GM18870 (cell line): ENCODE data around the gene SIVA1.

Experiments used
- ATAC-seq: cut with Tn5 transposase; IDR thresholded peaks from one replicate; pipeline ENCODE4 v1.9.1; 2021; ENCODE audit warnings: moderate library complexity; ENCODE audit not compliant: unreplicated experiment

SIVA1 gene

DNA sequence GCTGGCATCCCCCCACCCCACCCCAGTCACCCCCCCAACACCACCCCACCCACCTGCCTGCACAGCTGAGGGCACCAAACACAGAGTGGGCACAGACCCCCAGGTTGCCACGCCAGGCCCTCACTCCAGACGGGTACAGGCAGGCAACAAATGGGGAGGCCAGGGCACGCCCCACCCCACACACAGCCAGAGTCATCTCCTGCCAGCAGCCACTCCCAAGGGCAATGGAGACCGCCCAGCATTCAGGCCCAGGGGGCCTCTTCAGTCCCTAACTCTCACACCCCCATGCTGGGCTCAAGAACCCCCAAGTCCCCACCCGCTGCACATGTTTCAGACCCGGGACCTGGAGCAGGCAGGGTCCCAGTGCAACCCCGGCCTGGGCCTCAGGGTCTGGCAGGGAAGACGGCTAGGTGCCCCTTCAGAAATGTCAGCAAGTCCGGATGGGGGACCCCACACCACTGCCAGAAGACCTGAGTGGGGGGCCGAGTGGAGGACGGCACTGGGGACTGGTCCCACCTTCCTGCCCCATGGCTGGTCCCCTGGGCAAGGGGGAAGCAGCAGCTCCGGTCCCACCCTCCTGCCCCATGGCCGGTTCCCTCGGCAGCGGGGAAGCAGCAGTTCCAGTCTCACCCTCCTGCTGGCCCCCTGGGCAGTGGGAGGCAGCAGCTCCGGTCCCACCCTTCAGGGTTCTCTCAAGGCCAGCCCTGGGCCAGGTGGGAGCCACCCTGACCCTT lies 30.7 kb downstream of the SIVA1 start:
- ATAC-seq: no peak

DNA sequence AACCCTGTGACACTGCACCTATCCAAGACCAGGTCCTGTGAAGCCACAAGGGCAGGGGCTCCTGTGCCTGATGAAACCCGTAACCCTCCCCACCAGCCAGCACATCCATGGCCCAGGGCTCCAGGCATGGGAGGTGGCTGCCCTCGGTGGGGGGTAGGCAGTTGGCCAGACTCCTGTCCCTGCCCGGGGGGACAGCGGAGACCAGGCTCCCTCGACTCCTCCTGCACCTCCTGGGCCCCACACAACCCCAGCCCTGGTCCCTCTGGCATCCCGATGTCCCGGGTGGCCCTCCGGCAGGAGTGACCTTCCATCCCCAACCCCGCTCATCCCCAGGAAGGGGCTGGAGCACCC lies 31.2 kb downstream of the SIVA1 start:
- no peak for ATAC-seq

DNA sequence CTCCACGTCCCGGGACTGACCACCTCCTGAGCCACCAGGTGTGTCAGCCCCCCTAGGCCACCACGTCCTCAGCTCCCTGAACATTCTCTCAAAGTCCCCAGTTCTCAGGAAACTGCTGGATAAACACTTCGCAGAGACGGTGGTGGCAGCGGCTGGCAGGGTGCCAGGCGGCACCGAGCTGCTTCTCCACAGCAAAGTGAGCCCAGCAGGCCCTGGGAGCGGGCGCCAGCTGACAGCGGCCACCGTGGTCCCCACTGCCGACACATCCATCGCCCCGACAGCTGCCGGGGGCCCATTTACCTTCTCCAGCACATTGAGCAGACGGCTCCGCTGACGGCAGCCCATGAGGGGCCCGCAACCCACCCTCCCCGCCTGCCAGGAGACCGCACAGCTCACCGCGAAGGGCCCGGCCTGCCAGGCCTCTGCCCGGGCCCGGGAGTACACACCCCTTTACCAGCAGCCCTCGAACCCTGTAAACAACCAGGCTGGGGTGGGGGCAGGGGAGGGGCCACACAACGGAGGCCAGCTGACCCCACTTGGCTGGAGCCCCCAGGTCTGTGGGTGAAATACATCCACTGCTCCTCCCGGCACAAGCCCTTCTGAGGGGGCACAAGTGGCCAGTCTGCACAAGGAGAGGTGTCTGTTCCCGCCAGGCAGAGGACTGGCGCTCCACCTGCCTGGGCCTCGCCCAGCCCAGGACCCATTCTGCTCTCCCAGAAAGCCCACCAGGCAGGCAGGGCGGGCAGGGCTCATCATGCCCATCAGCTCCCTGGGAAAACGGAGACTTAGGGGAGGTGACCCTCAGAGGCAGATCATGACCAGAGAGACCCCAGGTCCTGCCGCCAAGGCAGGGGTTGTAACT lies 32.1 kb downstream of the SIVA1 start:
- ATAC-seq: no peak

DNA sequence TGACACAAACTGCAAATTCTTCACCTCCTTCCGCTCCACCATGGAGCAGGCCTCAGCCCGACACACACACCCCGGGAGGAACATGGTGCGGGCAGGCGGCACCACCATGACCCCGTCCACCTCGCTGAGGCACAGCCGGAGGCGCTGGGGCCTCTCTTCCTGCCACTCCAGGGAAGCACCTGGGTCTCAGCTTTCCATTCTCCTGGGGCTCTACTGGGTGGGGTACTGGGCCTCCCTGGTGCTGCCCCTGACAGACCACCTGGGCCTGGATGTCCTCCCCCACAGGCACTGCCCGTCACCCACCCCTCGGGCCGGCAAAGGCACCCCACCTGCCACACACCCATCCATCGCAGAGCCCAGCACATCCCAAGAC lies 32.7 kb downstream of the SIVA1 start:
- ATAC-seq: no peak

DNA sequence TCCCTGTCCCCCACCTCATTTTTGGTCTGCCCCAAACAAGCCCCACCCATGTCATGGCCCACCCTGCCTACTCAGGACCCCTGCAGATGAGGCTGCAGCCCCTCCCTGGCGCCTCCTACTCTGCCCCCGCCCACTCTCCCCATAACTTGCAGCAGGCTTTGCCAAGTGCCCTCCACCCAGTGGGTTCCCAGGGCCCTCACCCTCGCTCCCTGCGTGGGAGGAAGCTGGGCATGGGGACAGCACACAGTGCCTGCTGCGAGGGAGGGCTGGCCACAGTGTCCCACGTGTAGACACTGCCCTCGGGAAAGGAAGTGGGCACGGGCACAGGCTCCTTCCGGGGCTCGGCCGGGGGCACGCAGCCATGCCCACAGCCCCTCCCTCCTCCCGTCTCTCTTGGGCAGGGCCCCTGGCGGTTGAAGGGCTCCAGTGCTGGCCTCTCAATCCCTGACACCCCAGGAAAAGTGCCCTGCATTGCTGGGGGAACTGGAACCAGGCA lies 33.2 kb downstream of the SIVA1 start:
- ATAC-seq: no peak

DNA sequence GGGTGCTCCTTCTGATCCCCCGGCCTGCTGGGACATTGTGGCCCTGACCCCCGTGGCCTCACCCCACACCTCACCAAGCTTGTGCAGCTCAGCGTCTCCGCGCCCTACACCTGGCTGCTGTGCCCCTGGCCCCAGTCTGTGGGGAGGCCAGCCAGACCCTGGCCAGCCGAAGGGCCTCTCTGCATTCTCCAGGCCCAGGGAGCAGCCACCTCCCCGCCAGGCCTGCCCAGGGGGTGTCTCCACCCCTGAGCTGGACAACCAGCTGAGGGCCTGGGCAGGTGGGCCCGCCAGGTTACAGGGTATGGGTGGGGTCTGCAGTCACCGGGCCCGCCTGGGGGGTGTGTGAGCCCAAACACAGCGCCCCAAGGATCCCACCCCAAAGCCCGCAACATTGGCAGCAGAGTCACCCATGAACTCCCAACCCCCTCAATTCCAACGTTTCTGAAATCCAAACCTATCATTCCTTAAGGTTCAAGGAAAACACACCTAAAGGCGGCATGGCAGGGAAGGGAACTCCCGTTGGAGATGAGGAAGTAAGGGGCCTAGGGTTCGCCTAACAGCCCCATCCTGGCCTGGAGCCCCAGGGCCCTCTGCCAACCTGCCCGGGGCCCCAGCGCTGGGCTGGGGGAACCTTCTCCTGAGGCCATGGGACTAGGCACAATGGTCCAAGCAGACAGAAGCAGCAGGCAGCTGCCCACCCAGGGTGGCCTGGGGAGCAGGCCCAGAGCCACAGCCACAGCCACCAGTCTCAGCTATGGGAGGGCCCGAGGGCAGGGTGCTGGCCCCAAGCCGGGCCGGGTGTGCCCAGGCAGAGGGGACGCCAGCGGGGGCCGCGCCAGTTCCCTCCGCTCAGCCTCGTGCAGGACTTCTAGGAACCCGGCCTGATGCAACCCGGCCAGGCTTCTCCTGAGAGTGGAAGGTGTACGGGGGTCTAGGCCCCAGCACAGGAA lies 34.1 kb downstream of the SIVA1 start:
- ATAC-seq: no peak

DNA sequence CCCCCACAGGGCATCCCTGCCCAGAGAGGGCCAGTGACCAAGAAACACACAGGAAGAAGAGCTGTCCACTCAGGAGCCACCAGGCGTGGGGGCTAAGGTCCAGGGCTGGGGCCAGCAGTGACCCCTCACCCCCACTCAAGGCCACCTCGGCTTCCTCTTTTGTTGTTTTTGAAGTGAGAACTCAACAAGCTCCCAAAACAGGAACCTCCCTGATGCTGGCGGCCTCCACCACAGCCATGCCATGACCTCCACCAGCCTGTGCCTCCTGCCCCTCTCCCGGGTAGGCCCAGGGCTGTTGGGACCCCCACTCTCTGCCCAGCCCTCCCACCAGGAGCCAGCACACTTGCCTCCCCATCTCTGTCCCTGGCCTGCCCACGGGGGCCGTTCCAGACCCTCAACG lies 34.8 kb downstream of the SIVA1 start:
- ATAC-seq: no peak

DNA sequence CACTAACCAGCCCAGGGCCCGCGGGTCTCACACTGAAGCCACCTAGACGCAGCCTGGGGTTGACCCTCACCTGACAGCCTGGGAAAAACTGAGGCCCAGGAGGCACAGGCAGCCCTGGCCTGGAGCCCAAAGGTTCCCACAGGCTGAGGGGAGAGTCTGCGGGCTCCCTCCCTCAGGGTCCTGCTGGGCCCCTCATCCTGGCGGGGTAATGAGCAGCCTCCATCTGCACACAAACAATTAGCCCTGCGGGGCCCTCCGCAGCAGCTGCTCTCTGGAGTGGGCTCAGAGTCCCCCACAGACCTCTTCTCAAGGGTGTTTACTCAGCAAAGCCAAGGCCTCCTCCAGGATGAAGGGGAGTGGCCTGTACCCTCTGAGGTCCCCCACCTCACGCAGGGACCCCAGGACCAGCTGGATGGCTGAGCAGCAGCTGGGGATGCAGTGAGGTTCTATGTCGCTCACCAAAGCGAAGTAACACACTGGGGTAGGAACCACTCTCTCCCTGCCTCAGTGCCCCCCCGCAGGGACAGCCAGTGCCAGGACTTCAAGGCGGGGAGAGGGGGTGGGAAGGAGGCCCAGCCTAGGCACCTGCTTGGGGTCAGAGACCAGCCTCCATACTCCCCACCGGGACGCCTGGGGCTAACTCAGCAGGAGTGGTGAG lies 35.3 kb downstream of the SIVA1 start:
- no peak for ATAC-seq

DNA sequence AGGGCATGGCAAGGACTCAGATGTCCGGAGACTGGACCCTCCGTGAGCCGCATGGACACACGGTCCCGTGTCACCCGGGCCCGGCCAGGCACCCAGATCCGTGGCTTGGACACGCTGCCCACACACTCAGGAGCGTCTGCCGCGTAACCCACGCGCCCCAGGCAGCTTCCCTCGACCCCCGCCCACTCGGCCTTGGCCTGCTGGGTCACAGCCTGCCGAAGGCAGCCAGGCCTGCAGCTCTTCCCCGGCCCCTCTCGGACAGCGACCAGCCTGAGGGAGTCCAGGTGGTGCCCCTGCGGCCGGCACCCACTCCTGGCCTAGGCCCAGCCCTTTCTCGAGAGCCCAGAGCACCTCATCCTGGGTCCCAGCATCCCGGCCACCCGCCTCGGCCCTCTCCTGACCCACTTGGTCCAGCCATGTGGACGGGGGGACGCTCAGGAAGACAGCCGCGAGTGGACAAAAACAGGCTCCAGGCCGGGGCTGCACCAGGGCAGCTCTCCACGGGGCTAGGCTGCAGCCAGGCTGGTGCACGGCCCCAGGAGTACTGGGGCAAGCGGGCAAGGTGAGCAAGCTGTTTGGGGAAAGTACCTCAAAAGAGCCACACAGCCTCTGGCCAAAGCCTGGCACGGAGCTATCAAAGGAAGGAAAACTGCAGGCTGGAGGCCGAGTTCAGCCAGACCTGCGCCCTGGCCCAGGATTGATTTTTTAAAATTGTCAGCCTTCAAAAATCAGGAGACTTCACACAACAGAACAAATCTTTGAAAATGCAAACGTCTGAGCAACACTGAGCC lies 36.1 kb downstream of the SIVA1 start:
- no peak for ATAC-seq

DNA sequence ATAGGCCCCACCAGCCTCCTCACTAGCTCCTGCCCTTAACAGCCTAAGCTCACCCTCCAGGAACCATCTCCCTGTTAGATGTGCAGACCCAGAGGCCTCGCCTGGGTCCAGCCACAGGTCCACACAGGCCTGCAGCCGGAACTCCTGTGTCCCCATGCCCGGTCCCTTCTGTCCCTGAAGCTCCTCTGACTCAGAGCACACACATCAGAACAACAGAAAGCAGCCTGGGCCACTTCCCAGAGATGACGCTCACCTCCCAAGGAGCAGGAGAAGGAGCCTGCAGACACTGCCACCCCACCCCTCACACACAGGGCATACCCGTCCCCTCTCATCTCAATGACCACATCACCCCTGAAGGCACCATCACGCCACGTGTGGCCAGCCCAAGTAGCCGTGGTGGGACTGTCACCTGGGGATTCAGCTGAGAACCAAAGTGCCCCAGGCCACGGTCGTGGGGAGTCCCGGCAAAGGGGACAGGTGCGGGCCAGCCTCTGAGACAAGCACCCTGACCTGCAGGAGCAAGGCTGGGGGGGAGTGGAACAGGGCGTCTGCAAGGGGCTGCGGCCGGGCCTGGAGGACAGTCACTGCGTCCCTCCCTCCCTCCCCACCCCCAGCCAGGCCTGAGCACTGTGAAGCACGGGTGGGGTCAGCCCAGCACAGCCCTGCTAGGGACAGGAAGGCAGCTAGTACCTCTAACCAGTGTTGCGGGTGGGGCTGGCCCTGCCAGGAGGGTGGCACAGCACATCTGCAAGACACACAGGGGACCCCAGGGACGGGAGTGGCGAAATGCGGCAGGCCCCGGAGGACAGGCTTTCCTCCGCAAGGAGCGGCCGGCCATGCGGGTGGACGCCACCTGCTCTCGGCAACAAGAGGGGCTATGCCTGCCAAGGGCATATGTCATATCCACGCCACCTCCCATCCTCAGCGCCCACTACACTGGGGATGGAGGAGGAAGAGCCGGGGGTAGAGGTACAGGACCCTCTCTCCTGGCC lies 37.1 kb downstream of the SIVA1 start:
- ATAC-seq: no peak

DNA sequence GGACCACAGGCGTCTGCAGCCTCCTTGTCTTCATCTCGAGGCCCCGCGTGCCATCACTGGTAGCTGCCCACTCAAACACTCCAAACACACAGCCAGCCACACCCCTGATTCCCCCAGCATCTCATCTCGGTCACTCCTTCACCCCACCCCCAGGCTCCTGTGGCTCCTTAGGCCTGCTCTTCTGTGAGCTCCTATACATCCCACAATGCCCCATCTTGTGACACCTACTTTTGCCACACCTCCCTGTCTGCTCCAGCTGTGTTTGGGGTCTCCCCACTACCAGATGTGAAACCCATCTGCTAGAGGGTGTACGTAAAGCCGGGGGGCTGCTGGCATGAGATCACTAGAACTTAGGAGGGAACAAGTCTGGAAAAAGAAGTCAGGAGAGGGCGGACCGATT lies 38.5 kb downstream of the SIVA1 start:
- ATAC-seq: no peak

DNA sequence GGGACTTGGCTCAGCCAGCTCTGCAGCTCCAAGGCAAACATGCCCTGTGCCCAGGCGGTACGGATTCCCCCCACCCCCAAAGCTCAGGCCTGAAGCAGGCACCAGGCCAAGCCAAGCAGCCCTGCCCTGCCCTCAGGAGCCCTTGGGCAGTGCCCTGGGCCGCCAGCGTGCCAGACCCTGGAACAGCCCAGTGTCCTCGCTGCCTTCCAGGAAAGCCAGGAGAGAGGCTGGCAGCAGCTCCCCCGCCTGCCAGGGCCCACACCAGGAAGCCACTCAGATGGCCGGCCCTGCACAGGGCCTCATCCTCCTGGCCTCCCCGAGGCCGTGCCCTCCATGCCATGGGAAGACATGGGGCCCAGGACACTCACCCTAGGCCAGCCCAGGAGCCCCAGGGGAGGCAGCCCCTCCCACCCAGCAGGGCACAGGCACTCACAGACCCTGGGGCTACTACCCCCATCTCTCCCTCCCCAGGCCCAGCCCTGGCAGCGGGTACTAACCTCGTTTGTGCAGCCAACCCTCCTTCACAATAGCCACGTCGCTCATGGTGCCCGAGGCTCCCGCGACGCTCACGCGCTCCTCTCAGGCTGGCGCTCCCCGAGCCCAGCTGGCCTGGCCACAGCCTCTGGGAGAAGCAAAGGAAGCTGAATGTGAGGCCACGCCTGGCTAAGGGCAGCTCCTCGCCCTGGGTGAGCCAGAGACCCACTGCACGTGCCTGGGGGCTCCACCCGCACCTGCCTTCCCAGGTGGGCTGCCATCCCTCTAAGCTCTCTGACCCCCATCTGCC lies 39.3 kb downstream of the SIVA1 start:
- no peak for ATAC-seq

DNA sequence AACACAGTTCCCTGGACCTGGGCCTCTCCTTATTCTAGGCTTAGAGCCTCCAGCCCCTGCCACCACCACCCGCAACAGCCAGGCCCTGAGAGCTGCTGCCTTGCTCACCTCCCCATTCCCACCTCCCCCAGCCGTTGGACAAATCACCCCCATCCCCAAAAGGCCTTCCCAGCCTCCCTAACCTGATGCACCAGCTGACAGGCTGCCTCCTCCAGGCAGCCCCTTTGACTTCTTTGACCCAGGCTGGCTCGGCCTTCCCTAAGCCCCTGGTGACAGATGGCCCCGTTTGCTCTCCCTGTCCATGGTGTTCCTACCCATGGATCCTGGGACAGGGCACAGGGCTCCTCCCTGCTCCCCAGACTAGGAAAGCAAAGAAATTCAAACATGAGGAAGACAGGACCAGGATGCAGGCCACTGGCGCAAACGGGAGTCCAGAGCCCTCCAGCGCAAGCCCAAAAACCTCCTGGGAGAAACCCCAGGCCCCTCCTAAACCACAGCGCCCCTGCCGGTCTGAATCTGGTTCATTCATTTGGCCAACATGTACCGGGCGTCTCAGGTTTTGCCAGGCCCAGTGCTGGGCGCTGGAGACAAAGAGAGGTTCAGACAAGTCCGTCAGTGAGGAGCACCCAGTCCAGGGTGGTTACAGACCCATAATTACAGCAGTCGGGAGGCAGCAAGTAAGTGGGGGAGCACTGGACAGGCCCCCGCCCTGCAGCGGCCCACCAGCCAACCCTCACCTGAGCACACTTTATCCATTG lies 40.2 kb downstream of the SIVA1 start:
- no peak for ATAC-seq

DNA sequence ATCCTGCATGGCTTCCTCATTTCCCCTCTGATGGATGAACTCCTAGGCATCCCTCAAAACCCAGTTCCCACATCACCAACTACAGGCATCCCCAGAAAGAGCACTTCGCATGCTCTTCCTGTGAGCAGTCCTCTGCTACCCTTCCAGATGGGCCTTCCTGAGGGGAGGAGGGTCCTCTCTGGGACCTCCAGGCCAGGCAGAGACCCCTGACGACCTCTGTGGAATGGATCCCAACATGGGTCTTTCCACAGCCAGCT lies 40.7 kb downstream of the SIVA1 start:
- ATAC-seq: no peak

DNA sequence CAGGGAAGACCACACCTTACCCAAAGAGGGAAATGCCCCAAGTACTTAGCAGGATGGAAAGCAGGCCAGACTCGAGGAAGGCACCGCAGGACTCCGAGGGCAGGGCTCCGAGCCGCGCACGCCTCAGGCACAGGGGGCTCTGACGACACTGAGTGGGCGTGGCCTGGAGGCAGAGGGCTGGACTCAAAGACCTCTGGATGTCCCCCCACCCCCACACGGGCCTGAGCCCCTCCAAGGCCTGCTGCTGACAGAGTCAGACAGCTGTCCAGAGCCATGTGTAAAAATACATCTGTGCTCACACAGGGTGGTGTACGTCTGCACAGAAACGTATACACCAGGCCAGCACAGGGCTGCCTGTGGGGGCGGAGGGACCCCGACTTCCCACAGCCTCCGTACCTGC lies 41.2 kb downstream of the SIVA1 start:
- no peak for ATAC-seq

DNA sequence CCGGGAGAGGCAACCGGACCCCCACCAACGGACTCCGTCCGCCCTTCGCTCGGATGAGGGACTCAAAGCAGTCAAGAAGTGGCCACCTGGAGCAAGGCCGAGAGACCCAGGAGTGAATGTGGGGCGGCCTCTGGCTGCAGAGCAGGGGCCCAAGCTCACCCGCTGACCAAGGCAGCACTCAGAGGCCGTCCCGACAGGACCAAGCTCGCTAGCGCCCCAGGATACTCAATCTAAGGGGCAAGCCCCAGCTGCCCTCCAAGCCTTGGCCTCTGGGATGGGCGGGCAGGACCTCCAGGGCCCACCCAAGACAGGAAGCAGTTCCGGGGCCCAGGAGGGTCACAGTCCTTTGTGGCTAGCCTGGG lies 41.7 kb downstream of the SIVA1 start:
- ATAC-seq: no peak

DNA sequence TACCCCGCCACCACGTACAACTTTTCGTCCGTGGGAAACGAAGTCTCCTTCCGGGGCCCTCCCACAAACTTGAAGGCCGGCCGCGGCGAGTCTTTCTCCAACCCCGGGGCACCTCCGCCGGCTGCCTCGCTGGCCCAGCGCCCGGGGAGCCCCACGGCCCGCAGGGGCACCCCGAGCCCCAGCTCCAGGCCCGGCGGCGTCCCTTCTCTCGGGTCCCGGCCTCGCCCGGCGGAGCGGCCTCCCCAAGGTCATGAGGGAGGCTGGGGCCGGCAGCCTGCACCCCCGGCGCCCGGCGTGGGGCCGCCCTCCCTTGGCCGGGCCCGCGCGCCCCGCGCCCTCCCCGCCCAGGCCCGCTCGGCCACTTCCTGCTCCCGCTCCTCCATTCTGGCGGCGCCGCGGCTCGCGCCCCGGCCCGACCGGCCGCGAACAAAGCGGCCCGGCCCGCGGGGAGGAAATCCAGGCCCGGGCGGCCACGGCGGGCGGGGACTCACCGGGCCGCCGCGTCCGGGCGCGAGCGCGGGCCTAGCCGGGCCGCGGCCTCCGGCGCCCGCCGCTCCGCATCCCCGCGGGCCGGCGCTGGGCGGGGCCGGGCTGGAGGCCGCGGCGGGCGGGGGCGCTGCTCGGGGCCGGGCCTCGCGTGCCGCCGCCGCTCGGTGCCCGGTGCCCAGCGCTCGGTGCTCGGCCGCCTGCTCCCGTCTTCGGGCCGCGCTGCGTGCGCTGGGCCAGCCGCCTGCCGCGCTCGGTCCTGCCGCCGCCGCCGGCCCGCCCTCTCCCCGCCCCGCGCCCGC lies 42.2 kb downstream of the SIVA1 start, which contains the start of gene AKT1:
AKT1 (minus strand) TSS at position 756 of the 788 bp plus-strand sequence. CDS start 3,105 bp downstream, outside the sequence.
- no peak for ATAC-seq
